ENCODE data around the gene TAS2R60. TPM values are rescaled to one million over a fixed set of nuclear protein-coding genes. Genes with fewer than 3 reads are reported as not detected.

TAS2R60 gene
- polyA plus RNA-seq, 1 donor (not counting 4 experiments of a cell fraction or from before 2014, with no cell fraction given), result 0.17 TPM

DNA sequence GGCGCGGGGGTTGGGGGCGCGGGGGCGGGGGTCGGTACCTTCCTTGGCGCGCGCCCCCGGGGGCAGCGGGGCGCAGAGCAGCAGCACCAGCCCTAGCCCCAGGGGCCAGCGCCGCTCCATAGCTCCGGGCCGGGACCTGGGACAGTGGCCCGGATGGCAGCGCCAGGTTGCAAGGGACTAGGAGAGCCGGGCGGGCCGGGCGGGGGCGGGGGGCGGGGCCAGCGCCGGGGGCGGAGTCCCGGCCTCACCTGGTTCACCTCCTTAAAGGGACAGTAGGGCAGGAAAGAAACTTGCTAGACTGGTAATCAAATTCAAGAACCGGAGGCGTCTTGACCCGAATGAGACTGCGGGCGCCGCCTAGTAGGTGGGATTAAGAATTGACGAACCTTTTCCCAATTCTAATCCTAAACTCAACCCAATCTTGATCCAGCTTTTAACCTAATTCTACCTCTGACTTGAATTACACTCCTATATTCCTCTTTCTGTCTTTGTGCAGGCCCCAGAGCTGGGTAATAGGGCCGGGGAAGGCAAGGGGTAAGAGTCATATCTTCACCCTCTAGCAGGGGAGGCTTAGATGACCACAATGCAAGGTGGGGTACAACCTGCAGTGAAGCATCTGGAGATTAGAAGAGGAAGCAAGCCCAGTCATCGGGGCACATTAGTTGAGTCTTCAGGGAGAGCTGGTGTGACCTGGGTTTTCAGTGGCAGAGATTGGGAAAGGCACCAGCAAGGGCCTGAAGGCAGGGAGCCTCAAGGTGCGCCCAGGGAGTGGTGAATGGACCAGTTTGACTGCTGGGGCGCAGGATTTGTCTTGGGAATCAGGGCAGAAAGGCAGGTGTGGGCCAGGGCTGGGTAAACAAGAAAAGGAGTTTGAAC, 34.3 kb upstream of the TAS2R60 start, which contains the start of gene EPHA1:
EPHA1 (minus strand) TSS at position 171 of the 876 bp plus-strand sequence; CDS start at position 120, 51 bp downstream.
- FAIRE-seq, result peak; percentile 53
- peak; percentile 85 for DNase-seq (ENCODE audit: low read depth, low spot score)

DNA sequence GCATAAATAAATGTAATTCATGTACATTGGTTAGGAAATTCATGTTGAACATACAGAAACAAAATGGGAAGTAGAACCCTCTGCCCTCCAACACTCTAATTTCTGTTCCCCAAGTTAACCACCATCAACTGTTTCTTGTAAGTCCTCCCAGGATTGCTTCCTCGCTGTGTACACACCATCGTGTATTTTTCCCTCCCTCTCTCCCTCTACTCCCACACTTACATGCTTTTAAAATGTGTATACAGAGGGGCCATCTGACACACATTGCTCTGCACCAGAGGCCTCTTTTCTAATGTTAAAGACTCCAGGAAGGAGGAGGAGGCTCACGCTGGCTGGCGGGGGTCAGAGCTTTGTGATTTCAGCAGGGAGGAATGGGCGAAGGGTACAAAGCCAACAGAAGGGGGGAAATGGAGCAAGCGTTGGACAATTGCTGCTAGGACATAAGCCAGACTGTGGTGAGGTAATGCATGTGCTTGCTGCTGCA, 32.7 kb upstream of the TAS2R60 start:
- TF ChIP-seq EZH2 (IDR thresholded peaks at IDR 0.05; ENCODE audit: low read length) (no peak), CTCF (optimal IDR thresholded peaks at IDR 0.05 in 1 of 3, IDR thresholded peaks at IDR 0.05 in 1 of 3, conservative IDR thresholded peaks at IDR 0.05 in 1 of 3; ENCODE audit: extremely low read depth in 1 of 3, insufficient read depth in 2 of 3, low read length in 3 of 3) (no peak)
- Histone ChIP-seq H3K9me1 (ENCODE audit: control insufficient read depth, extremely low read depth, insufficient read depth, low read length) (no peaks in the 10 kb centered on the region), H2AFZ (ENCODE audit: control insufficient read depth, low read length) (no peak overlapping the region)

More for the DNA sequence above, 34.3 kb upstream of the TAS2R60 start, which contains the start of gene EPHA1:
- H2AFZ ChIP-seq (ENCODE audit: control insufficient read depth, low read length), result peak within 1 kb of the TSS; percentile 58
- H3K27ac ChIP-seq (ENCODE audit: control insufficient read depth, insufficient read depth, low read length), result peak within 1 kb of the TSS; percentile 33
- no peaks in the 10 kb centered on the region for H4K20me1 ChIP-seq (ENCODE audit: control insufficient read depth, extremely low read depth, insufficient read depth, low read length)
- peak within 1 kb of the TSS; percentile 96 for H3K4me2 ChIP-seq (ENCODE audit: control insufficient read depth, extremely low read depth, insufficient read depth, low read depth, low read length)
- no peaks in the 10 kb centered on the region for H3K27me3 ChIP-seq (ENCODE audit: control insufficient read depth, extremely low read depth, insufficient read depth, low read length)
- peaks cover 24% of the 10 kb centered on the region for H3K4me1 ChIP-seq (ENCODE audit: control insufficient read depth, extremely low read depth, insufficient read depth, low read length)
- H3K9ac ChIP-seq (ENCODE audit: control insufficient read depth, extremely low read depth, insufficient read depth, low read length), result peak within 1 kb of the TSS; percentile 76
- dilution Hi-C loops (cut with MboI; ENCODE audit: extremely low pct_ligation_motif_present, low sequenced_read_pairs), result no loop called here
- no peaks in the 10 kb centered on the region for H3K9me3 ChIP-seq (ENCODE audit: control insufficient read depth, low read depth, low read length)
- TF ChIP-seq EZH2 (IDR thresholded peaks at IDR 0.05; ENCODE audit: low read length), result no peak
- peak; percentile 64 to 67 (median 67) for TF ChIP-seq CTCF (optimal IDR thresholded peaks at IDR 0.05 in 1 of 3, IDR thresholded peaks at IDR 0.05 in 1 of 3, conservative IDR thresholded peaks at IDR 0.05 in 1 of 3; ENCODE audit: extremely low read depth in 1 of 3, insufficient read depth in 2 of 3, low read length in 3 of 3)
- H3K79me2 ChIP-seq (ENCODE audit: control insufficient read depth, insufficient read depth, low read length), result peaks cover 7% of the 10 kb centered on the region
- no peaks in the 10 kb centered on the region for H3K9me1 ChIP-seq (ENCODE audit: control insufficient read depth, extremely low read depth, insufficient read depth, low read length)
- H3K36me3 ChIP-seq (ENCODE audit: control insufficient read depth in 2 of 2, extremely low read depth in 1 of 2, insufficient read depth in 2 of 2, low read length in 2 of 2), result peaks cover 0 to 2% of the 10 kb centered on the region in 2 experiments
- H3K4me3 ChIP-seq (ENCODE audit: control insufficient read depth in 2 of 3, extremely low read depth in 1 of 3, insufficient read depth in 2 of 3, low read depth in 1 of 3, low read length in 3 of 3), result peak within 1 kb of the TSS; percentile 79 to 86 (median 83)

More for the DNA sequence above, 32.7 kb upstream of the TAS2R60 start:
- H3K36me3 ChIP-seq (ENCODE audit: control insufficient read depth in 2 of 2, extremely low read depth in 1 of 2, insufficient read depth in 2 of 2, low read length in 2 of 2), result no peaks in the 10 kb centered on the region
- H3K4me2 ChIP-seq (ENCODE audit: control insufficient read depth, extremely low read depth, insufficient read depth, low read depth, low read length), result no peak overlapping the region
- H3K9me3 ChIP-seq (ENCODE audit: control insufficient read depth, low read depth, low read length), result no peaks in the 10 kb centered on the region
- dilution Hi-C loops (cut with MboI; ENCODE audit: extremely low pct_ligation_motif_present, low sequenced_read_pairs), result no loop called here
- no peak overlapping the region for H3K4me3 ChIP-seq (ENCODE audit: control insufficient read depth in 2 of 3, extremely low read depth in 1 of 3, insufficient read depth in 2 of 3, low read depth in 1 of 3, low read length in 3 of 3)
- H3K27ac ChIP-seq (ENCODE audit: control insufficient read depth, insufficient read depth, low read length), result no peak overlapping the region
- no peaks in the 10 kb centered on the region for H3K27me3 ChIP-seq (ENCODE audit: control insufficient read depth, extremely low read depth, insufficient read depth, low read length)
- H3K79me2 ChIP-seq (ENCODE audit: control insufficient read depth, insufficient read depth, low read length), result peaks cover 7% of the 10 kb centered on the region
- DNase-seq (ENCODE audit: low read depth, low spot score) (no peak), FAIRE-seq (no peak)
- no peak overlapping the region for H3K9ac ChIP-seq (ENCODE audit: control insufficient read depth, extremely low read depth, insufficient read depth, low read length)
- H4K20me1 ChIP-seq (ENCODE audit: control insufficient read depth, extremely low read depth, insufficient read depth, low read length), result no peaks in the 10 kb centered on the region
- H3K4me1 ChIP-seq (ENCODE audit: control insufficient read depth, extremely low read depth, insufficient read depth, low read length), result peaks cover 29% of the 10 kb centered on the region

Measured in keratinocyte (primary cell).